Measurements from ENCODE around the gene ALOX5.

- TF ChIP-seq, protein P1, sequence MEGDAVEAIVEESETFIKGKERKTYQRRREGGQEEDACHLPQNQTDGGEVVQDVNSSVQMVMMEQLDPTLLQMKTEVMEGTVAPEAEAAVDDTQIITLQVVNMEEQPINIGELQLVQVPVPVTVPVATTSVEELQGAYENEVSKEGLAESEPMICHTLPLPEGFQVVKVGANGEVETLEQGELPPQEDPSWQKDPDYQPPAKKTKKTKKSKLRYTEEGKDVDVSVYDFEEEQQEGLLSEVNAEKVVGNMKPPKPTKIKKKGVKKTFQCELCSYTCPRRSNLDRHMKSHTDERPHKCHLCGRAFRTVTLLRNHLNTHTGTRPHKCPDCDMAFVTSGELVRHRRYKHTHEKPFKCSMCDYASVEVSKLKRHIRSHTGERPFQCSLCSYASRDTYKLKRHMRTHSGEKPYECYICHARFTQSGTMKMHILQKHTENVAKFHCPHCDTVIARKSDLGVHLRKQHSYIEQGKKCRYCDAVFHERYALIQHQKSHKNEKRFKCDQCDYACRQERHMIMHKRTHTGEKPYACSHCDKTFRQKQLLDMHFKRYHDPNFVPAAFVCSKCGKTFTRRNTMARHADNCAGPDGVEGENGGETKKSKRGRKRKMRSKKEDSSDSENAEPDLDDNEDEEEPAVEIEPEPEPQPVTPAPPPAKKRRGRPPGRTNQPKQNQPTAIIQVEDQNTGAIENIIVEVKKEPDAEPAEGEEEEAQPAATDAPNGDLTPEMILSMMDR (IDR thresholded peaks at IDR 0.05): no peak
- TF ChIP-seq POLR2AphosphoS5 (IDR thresholded peaks at IDR 0.05; ENCODE audit: insufficient read depth in 1 of 2, low read depth in 1 of 2): no peak
Observed at GRCh38 chr10:45429790-45430189, 55.8 kb downstream of the ALOX5 start.
